HEK293 (cell line): ENCODE data around the gene SLC9A4.

Source experiments
- CTCF ChIA-PET: fragments of 350-600 bp; formaldehyde crosslinking; extraction: SDS; loops from one replicate; lab custom pipeline; 2021; ENCODE audit warnings: antibody characterized with exemption; lab: Yijun Ruan, JAX
- POLR2A ChIA-PET: fragments of 300-600 bp; formaldehyde crosslinking; extraction: SDS; loops from one replicate; lab custom pipeline; 2020; ENCODE audit warnings: antibody characterized with exemption, inconsistent platforms; lab: Yijun Ruan, JAX
- H3K27ac ChIP-seq: fragments of 200-500 bp; sonication (Bioruptor generic); 2 replicates; pipeline ENCODE4 v1.5.1; 2014; ENCODE audit warnings: low read depth, low read length, control low read depth, inconsistent platforms; ENCODE audit errors: extremely low read depth
- H3K36me3 ChIP-seq, 2 experiments: fragments of 200-500 bp in 1 of 2; sonication (Bioruptor generic) in 1 of 2; 1 replicate in 1 of 2; 2 replicates in 1 of 2; pipeline ENCODE4 v1.5.1; 2014 to 2017; ENCODE audit warnings: inconsistent platforms in 2 of 2, low read length in 2 of 2; ENCODE audit not compliant: control insufficient read depth in 2 of 2, insufficient read depth in 1 of 2
- H3K4me1 ChIP-seq: fragments of 200-500 bp; sonication (Bioruptor generic); 2 replicates; pipeline ENCODE4 v1.5.1; 2014; ENCODE audit warnings: mild to moderate bottlenecking, low read length, inconsistent platforms; ENCODE audit not compliant: control insufficient read depth, insufficient read depth
- H3K4me3 ChIP-seq: 2 replicates; pipeline ENCODE4 v1.5.1; 2011; ENCODE audit warnings: low read depth, mild to moderate bottlenecking, control low read depth, low read length, moderate library complexity
- H3K9me3 ChIP-seq: fragments of 200-500 bp; sonication (Bioruptor generic); 2 replicates; pipeline ENCODE4 v1.5.1; 2014; ENCODE audit warnings: low read depth, low read length, inconsistent platforms; ENCODE audit not compliant: control insufficient read depth, insufficient read depth
- OSR2 ChIP-seq: fragments of 450-650 bp; formaldehyde crosslinking; IDR thresholded peaks from 2 replicates; pipeline ENCODE4 v1.5.1; 2016; ENCODE audit warnings: missing biosample characterization, missing genetic modification characterization
- YY2 ChIP-seq: fragments of 450-650 bp; formaldehyde crosslinking; IDR thresholded peaks from 2 replicates; pipeline ENCODE4 v1.5.1; 2016; ENCODE audit warnings: missing biosample characterization, missing genetic modification characterization
- ZFP3 ChIP-seq: fragments of 450-650 bp; formaldehyde crosslinking; IDR thresholded peaks from 2 replicates; pipeline ENCODE4 v1.5.1; 2016; ENCODE audit warnings: low read depth, missing biosample characterization, missing genetic modification characterization
- ZFP41 ChIP-seq: fragments of 450-650 bp; formaldehyde crosslinking; IDR thresholded peaks from 2 replicates; pipeline ENCODE4 v1.5.1; 2016; ENCODE audit warnings: missing biosample characterization, missing genetic modification characterization, borderline replicate concordance
- ZNF133 ChIP-seq: fragments of 450-650 bp; formaldehyde crosslinking; IDR thresholded peaks from 2 replicates; pipeline ENCODE4 v1.5.1; 2016; ENCODE audit warnings: missing biosample characterization, missing genetic modification characterization
- ZNF138 ChIP-seq: fragments of 450-650 bp; formaldehyde crosslinking; IDR thresholded peaks from 2 replicates; pipeline ENCODE4 v1.5.1; 2016; ENCODE audit warnings: missing biosample characterization, missing genetic modification characterization, borderline replicate concordance
- ZNF157 ChIP-seq: fragments of 450-650 bp; formaldehyde crosslinking; IDR thresholded peaks from 2 replicates; pipeline ENCODE4 v1.5.1; 2016; ENCODE audit warnings: missing biosample characterization, missing genetic modification characterization
- ZNF19 ChIP-seq: fragments of 450-650 bp; formaldehyde crosslinking; IDR thresholded peaks from 2 replicates; pipeline ENCODE4; 2016; ENCODE audit warnings: missing biosample characterization, missing genetic modification characterization, low read depth
- ZNF202 ChIP-seq: fragments of 450-650 bp; formaldehyde crosslinking; IDR thresholded peaks from 2 replicates; pipeline ENCODE4 v1.5.1; 2016; ENCODE audit warnings: missing biosample characterization, missing genetic modification characterization, borderline replicate concordance
- ZNF211 ChIP-seq: fragments of 450-650 bp; formaldehyde crosslinking; IDR thresholded peaks from 2 replicates; pipeline ENCODE4 v1.5.1; 2016; ENCODE audit warnings: low read depth, missing biosample characterization, missing genetic modification characterization
- ZNF223 ChIP-seq: fragments of 450-650 bp; formaldehyde crosslinking; IDR thresholded peaks from 2 replicates; pipeline ENCODE4 v1.5.1; 2016; ENCODE audit warnings: missing biosample characterization, missing genetic modification characterization
- ZNF23 ChIP-seq: fragments of 450-650 bp; formaldehyde crosslinking; IDR thresholded peaks from 2 replicates; pipeline ENCODE4 v1.5.1; 2016; ENCODE audit warnings: missing biosample characterization, missing genetic modification characterization, borderline replicate concordance
- ZNF274 ChIP-seq, 2 experiments: fragments of 200-500 bp in 1 of 2; fragments of 450-650 bp in 1 of 2; sonication (Bioruptor generic) in 1 of 2; formaldehyde crosslinking in 1 of 2; IDR thresholded peaks; 2 replicates each; pipeline versions ENCODE4 v1.5.1 to v1.6.1; 2014 to 2016; ENCODE audit warnings: borderline replicate concordance in 1 of 2, inconsistent platforms in 1 of 2, low read length in 1 of 2, missing biosample characterization in 1 of 2, missing genetic modification characterization in 1 of 2
- ZNF324 ChIP-seq: fragments of 450-650 bp; formaldehyde crosslinking; IDR thresholded peaks from 2 replicates; pipeline ENCODE4 v1.5.1; 2016; ENCODE audit warnings: missing biosample characterization, missing genetic modification characterization
- ZNF341 ChIP-seq: fragments of 450-650 bp; formaldehyde crosslinking; IDR thresholded peaks from 2 replicates; pipeline ENCODE4; 2016; ENCODE audit warnings: low read depth, missing biosample characterization, missing genetic modification characterization
- ZNF404 ChIP-seq: fragments of 450-650 bp; formaldehyde crosslinking; IDR thresholded peaks from 2 replicates; pipeline ENCODE4 v1.5.1; 2017; ENCODE audit warnings: missing biosample characterization, missing genetic modification characterization
- ZNF510 ChIP-seq: fragments of 450-650 bp; formaldehyde crosslinking; IDR thresholded peaks from 2 replicates; pipeline ENCODE4 v1.5.1; 2018; ENCODE audit warnings: mild to moderate bottlenecking, missing genetic modification characterization, missing biosample characterization; ENCODE audit not compliant: insufficient replicate concordance
- ZNF555 ChIP-seq: fragments of 450-650 bp; formaldehyde crosslinking; conservative IDR thresholded peaks from 2 replicates; pipeline ENCODE4 v1.5.1; 2017; ENCODE audit warnings: missing biosample characterization, mild to moderate bottlenecking, missing genetic modification characterization, inconsistent platforms
- ZNF560 ChIP-seq: fragments of 450-650 bp; formaldehyde crosslinking; IDR thresholded peaks from 2 replicates; pipeline ENCODE4 v1.5.1; 2017; ENCODE audit warnings: missing biosample characterization, missing genetic modification characterization, borderline replicate concordance
- ZNF561 ChIP-seq: fragments of 450-650 bp; IDR thresholded peaks from 2 replicates; pipeline ENCODE4 v1.5.1; 2018; ENCODE audit warnings: missing biosample characterization, missing genetic modification characterization, borderline replicate concordance
- ZNF596 ChIP-seq: fragments of 450-650 bp; IDR thresholded peaks from 2 replicates; pipeline ENCODE4 v1.5.0; 2018; ENCODE audit warnings: missing biosample characterization, mild to moderate bottlenecking, missing genetic modification characterization, moderate library complexity
- ZNF621 ChIP-seq: fragments of 450-650 bp; formaldehyde crosslinking; IDR thresholded peaks from 2 replicates; pipeline ENCODE4 v1.5.1; 2017; ENCODE audit warnings: missing biosample characterization, missing genetic modification characterization
- ZNF701 ChIP-seq: fragments of 450-650 bp; formaldehyde crosslinking; IDR thresholded peaks from 2 replicates; pipeline ENCODE4 v1.5.1; 2016; ENCODE audit warnings: missing biosample characterization, missing genetic modification characterization
- ZNF707 ChIP-seq: fragments of 450-650 bp; formaldehyde crosslinking; IDR thresholded peaks from 2 replicates; pipeline ENCODE4 v1.5.1; 2016; ENCODE audit warnings: missing biosample characterization, missing genetic modification characterization
- ZNF792 ChIP-seq: fragments of 450-650 bp; formaldehyde crosslinking; IDR thresholded peaks from 2 replicates; pipeline ENCODE4 v1.5.1; 2016; ENCODE audit warnings: missing biosample characterization, missing genetic modification characterization
- ZSCAN23 ChIP-seq: fragments of 450-650 bp; formaldehyde crosslinking; IDR thresholded peaks from 2 replicates; pipeline ENCODE4 v1.5.1; 2016; ENCODE audit warnings: missing biosample characterization, missing genetic modification characterization
- ZXDB ChIP-seq: fragments of 450-650 bp; formaldehyde crosslinking; IDR thresholded peaks from 2 replicates; pipeline ENCODE4 v1.5.1; 2016; ENCODE audit warnings: missing biosample characterization, missing genetic modification characterization
- TF ChIP-seq, protein P1 (sequence below): fragments of 450-650 bp; formaldehyde crosslinking; IDR thresholded peaks from 2 replicates; pipeline ENCODE4 v1.5.1; 2016; ENCODE audit warnings: missing biosample characterization, missing genetic modification characterization

Gene SLC9A4

DNA sequence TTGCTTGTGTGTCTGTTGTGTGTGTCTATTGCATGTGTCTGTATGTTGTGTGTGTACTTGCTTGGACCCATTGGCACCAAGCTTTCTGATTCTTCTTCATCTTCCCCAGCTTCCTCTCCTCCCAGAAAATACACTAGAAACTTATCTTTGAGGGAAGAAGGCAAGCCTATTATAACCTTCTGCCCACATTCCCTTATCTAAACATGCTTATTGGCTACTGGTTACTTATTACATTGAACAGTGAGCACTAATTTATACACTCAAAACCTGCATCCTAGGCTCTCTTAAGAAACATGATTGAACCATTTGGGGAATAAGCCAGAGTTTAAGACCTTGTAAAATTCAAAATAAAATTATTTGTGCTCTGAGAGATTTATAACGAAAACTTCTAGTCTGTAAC, 26.5 kb downstream of the SLC9A4 start:
- POLR2A ChIA-PET, result no interaction called here
- no peaks in the 10 kb centered on the region for H3K36me3 ChIP-seq
- H3K4me1 ChIP-seq, result no peaks in the 10 kb centered on the region
- no peak overlapping the region for H3K27ac ChIP-seq
- CTCF ChIA-PET, result interaction anchor here (0.6 to 1.9 kb wide), 3 partner anchors 9 to 1439 kb away, joined by 3 to 10 read pairs (median 4); partner anchors contain the start of gene SLC9A4
- H3K9me3 ChIP-seq, result no peaks in the 10 kb centered on the region
- TF ChIP-seq ZNF341 (no peak), ZXDB (no peak), ZNF223 (no peak), ZNF274 (IDR thresholded peaks at IDR 0.05; ENCODE audit: low read length) (no peak), ZNF274 (tag by site-specific recombination; IDR thresholded peaks at IDR 0.05; ENCODE audit: borderline replicate concordance) (no peak), ZNF23 (tag by site-specific recombination) (no peak)
- TF ChIP-seq, all 188 proteins: peak for 0
- no peak overlapping the region for H3K4me3 ChIP-seq

DNA sequence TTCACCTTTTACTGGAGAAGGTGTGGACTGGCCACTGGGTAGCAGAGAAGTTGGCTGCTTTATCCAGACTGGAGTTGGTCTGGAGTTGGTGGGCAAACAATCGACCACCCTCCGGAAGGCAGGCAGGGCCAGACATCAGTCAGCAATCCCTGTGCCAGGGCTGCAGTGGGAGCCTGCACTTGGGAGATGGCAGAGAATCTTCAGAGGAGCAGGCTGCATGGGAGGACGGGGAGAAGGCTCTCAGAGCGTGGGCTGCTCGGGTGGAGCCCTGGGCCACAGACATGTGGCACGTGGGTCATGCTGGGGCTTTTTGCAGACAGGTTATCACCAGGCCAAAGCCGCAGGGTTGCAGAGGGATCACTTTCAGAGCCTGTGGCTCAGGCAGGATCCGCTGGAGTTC, 29.6 kb downstream of the SLC9A4 start:
- H3K4me3 ChIP-seq, result no peak overlapping the region
- H3K36me3 ChIP-seq, result no peaks in the 10 kb centered on the region
- H3K9me3 ChIP-seq, result no peaks in the 10 kb centered on the region
- H3K27ac ChIP-seq, result no peak overlapping the region
- ChIA-PET CTCF (no interaction called here), POLR2A (no interaction called here)
- no peak for TF ChIP-seq ZNF701 (tag by site-specific recombination)
- no peak for TF ChIP-seq ZNF561 (tag by site-specific recombination)
- TF ChIP-seq, protein P1, sequence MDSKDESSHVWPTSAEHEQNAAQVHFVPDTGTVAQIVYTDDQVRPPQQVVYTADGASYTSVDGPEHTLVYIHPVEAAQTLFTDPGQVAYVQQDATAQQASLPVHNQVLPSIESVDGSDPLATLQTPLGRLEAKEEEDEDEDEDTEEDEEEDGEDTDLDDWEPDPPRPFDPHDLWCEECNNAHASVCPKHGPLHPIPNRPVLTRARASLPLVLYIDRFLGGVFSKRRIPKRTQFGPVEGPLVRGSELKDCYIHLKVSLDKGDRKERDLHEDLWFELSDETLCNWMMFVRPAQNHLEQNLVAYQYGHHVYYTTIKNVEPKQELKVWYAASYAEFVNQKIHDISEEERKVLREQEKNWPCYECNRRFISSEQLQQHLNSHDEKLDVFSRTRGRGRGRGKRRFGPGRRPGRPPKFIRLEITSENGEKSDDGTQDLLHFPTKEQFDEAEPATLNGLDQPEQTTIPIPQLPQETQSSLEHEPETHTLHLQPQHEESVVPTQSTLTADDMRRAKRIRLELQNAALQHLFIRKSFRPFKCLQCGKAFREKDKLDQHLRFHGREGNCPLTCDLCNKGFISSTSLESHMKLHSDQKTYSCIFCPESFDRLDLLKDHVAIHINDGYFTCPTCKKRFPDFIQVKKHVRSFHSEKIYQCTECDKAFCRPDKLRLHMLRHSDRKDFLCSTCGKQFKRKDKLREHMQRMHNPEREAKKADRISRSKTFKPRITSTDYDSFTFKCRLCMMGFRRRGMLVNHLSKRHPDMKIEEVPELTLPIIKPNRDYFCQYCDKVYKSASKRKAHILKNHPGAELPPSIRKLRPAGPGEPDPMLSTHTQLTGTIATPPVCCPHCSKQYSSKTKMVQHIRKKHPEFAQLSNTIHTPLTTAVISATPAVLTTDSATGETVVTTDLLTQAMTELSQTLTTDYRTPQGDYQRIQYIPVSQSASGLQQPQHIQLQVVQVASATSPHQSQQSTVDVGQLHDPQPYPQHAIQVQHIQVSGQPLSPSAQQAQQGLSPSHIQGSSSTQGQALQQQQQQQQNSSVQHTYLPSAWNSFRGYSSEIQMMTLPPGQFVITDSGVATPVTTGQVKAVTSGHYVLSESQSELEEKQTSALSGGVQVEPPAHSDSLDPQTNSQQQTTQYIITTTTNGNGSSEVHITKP (tag by site-specific recombination), result no peak
- no peaks in the 10 kb centered on the region for H3K4me1 ChIP-seq

DNA sequence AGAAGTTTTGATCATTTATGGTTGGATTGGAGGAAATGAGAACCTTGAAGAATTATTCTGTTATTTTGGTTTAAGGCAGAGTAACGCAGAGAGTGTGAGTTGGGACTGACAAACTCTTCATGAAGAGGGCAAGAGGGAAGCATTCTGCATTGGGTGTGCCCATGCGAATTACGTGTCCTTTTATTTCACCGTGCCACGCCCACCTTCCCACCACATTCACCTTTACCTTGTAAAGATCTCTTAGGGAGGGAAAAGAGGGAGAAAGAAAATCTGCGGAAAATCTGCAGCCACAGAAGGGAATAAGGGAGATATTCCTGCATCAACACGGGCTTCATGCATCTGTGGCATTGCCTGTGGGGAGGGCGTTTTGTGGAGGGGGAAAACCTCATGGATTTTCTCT, 31.8 kb downstream of the SLC9A4 start:
- Histone ChIP-seq H3K36me3 (no peaks in the 10 kb centered on the region), H3K4me1 (no peaks in the 10 kb centered on the region), H3K9me3 (no peaks in the 10 kb centered on the region), H3K4me3 (no peak overlapping the region), H3K27ac (no peak overlapping the region)
- ChIA-PET CTCF (no interaction called here), POLR2A (no interaction called here)
- TF ChIP-seq ZNF138 (tag by site-specific recombination) (no peak), ZNF510 (tag by site-specific recombination) (no peak), ZNF404 (tag by site-specific recombination) (no peak), ZNF621 (no peak), ZFP3 (tag by site-specific recombination) (no peak), ZNF707 (tag by site-specific recombination) (no peak), OSR2 (no peak), ZNF555 (tag by site-specific recombination) (no peak), ZNF792 (tag by site-specific recombination) (no peak), ZSCAN23 (tag by site-specific recombination) (no peak), ZFP41 (tag by site-specific recombination) (no peak), ZNF211 (tag by site-specific recombination) (no peak), ZNF324 (tag by site-specific recombination) (no peak), ZNF133 (tag by site-specific recombination) (no peak), ZNF560 (tag by site-specific recombination) (no peak), YY2 (tag by site-specific recombination) (no peak), ZNF596 (tag by site-specific recombination) (no peak), ZNF157 (tag by site-specific recombination) (no peak), ZNF202 (tag by site-specific recombination) (no peak), ZNF19 (tag by site-specific recombination) (no peak)
